HepG2 (cell line): ENCODE results near the gene EMILIN1. TPM values are rescaled to one million over a fixed set of nuclear protein-coding genes. Genes with fewer than 3 reads are reported as not detected.
A peak's percentile ranks its signal among the peaks of the same experiment; 100 is the strongest.

Source experiments
- BRD4 ChIP-seq: sonication (generic); formaldehyde crosslinking; IDR thresholded peaks from 2 replicates; pipeline ENCODE4 v1.4.0; 2020; ENCODE audit warnings: missing genetic modification reagents
- HCFC1 ChIP-seq: fragments of 150-350 bp; IDR thresholded peaks from 2 replicates; pipeline ENCODE4 v1.6.1; 2014; ENCODE audit warnings: low read depth, low read length
- JUNB ChIP-seq: sonication (generic); formaldehyde crosslinking; IDR thresholded peaks from 2 replicates; pipeline ENCODE4 v1.8.0; 2022; ENCODE audit warnings: missing genetic modification reagents, mild to moderate bottlenecking, borderline replicate concordance
- MAF1 ChIP-seq: sonication (generic); formaldehyde crosslinking; IDR thresholded peaks from 2 replicates; pipeline ENCODE4 v1.5.0; 2020; ENCODE audit warnings: missing genetic modification reagents, borderline replicate concordance
- MXI1 ChIP-seq: IDR thresholded peaks from 3 replicates; pipeline ENCODE4 v1.6.1; 2012; ENCODE audit warnings: low read depth, low read length, inconsistent platforms, borderline replicate concordance
- PREB ChIP-seq: sonication (generic); formaldehyde crosslinking; IDR thresholded peaks from 2 replicates; pipeline ENCODE4 v1.4.0; 2020; ENCODE audit warnings: missing genetic modification reagents
- REXO4 ChIP-seq: sonication (generic); formaldehyde crosslinking; IDR thresholded peaks from 2 replicates; pipeline ENCODE4 v1.8.0; 2022; ENCODE audit warnings: missing genetic modification reagents, mild to moderate bottlenecking, borderline replicate concordance
- RXRB ChIP-seq: IDR thresholded peaks from 2 replicates; pipeline ENCODE4 v1.6.1; 2016; ENCODE audit warnings: borderline replicate concordance, missing genetic modification reagents, missing compliant biosample characterization
- SIN3B ChIP-seq: fragments of 150-350 bp; IDR thresholded peaks from 2 replicates; pipeline ENCODE4 v1.6.1; 2014; ENCODE audit warnings: low read length
- TBX2 ChIP-seq: sonication (generic); formaldehyde crosslinking; IDR thresholded peaks from 2 replicates; pipeline ENCODE4 v1.5.0; 2020; ENCODE audit warnings: missing genetic modification reagents, mild to moderate bottlenecking, borderline replicate concordance
- THAP9 ChIP-seq: sonication (generic); formaldehyde crosslinking; IDR thresholded peaks from 2 replicates; pipeline ENCODE4; 2020; ENCODE audit warnings: missing genetic modification reagents, mild to moderate bottlenecking, borderline replicate concordance
- TRAFD1 ChIP-seq: sonication (generic); formaldehyde crosslinking; IDR thresholded peaks from 2 replicates; pipeline ENCODE4 v1.5.1; 2020; ENCODE audit warnings: missing genetic modification reagents, mild to moderate bottlenecking, borderline replicate concordance
- TRIM22 ChIP-seq: fragments of 450-650 bp; IDR thresholded peaks from 2 replicates; pipeline ENCODE4 v1.6.1; 2017
- ZNF354B ChIP-seq: sonication (generic); formaldehyde crosslinking; IDR thresholded peaks from 2 replicates; pipeline ENCODE4 v1.8.0; 2022; ENCODE audit warnings: mild to moderate bottlenecking, missing genetic modification reagents
- ZNF574 ChIP-seq: sonication (generic); formaldehyde crosslinking; IDR thresholded peaks from 2 replicates; pipeline ENCODE4 v1.4.0; 2020; ENCODE audit warnings: missing genetic modification reagents
- polyA plus RNA-seq, 8 experiments: library from polyadenylated mRNA; depleted of rRNA in 3 of 8; stranded (reverse) in 7 of 8; unstranded in 1 of 8; fragments of >200 nt; fragmentation: Illumina TruSeq in 4 of 8; extraction: Trizol in 4 of 8; gene quantifications; 2 replicates each; pipeline versions ENCODE4 v1.2.1 to v1.2.3, GENCODE V29; 2011 to 2016; ENCODE audit warnings: low read depth in 4 of 8, missing spikeins in 1 of 8, mixed read lengths in 1 of 8; ENCODE audit not compliant: insufficient read depth in 1 of 8
- total RNA-seq, 5 experiments: library from RNA; depleted of rRNA; stranded (reverse); fragments of >200 nt; fragmentation: Illumina TruSeq; extraction: Trizol; gene quantifications; 2 replicates each; pipeline ENCODE4 v1.2.3, GENCODE V29; 2016; ENCODE audit warnings: low read depth in 1 of 5

EMILIN1 gene
- total and polyA plus RNA-seq, 2 of the 13 experiments (the other 11 are each of a cell fraction or from before 2014, with no cell fraction given) = 8.1 to 9.7 TPM

- TF ChIP-seq RXRB (CRISPR knock-in tag) (peak; percentile 52; the same call in 1 of the 2 replicates), MAF1 (no peak), BRD4 (CRISPR knock-in tag) (peak; percentile 8; the same call in 1 of the 2 replicates), ZNF574 (CRISPR knock-in tag) (peak; percentile 100), HCFC1 (peak; percentile 71), THAP9 (CRISPR knock-in tag) (0 out of 2 replicates have a peak, but pooled peaks have one; percentile 58), TRAFD1 (CRISPR knock-in tag) (0 out of 2 replicates have a peak, but pooled peaks have one; percentile 58), ZNF354B (CRISPR knock-in tag) (no peak), JUNB (CRISPR knock-in tag) (no peak), SIN3B (peak; percentile 27; the same call in 1 of the 2 replicates), MXI1 (peak; percentile 84; the same call in 2 of the 3 replicates), REXO4 (CRISPR knock-in tag) (no peak; the same call in 1 of the 2 replicates), PREB (CRISPR knock-in tag) (no peak), TBX2 (CRISPR knock-in tag) (peak; percentile 70; the same call in 1 of the 2 replicates), TRIM22 (no peak)
Observed at GRCh38 chr2:27071277-27071989, 7.0 kb upstream of the EMILIN1 start, which contains the start of gene OST4 (continued).
